A673 (cell line): ENCODE measurements around the gene CISD2.
"Not testable (repeated sequence)": the region's sequence is repeated elsewhere in the genome, so short reads cannot be mapped to it uniquely, and the experiment has no call there.

Experiments
- EZH2 ChIP-seq: fragments of 200-600 bp; sonication (generic); IDR thresholded peaks from 2 replicates; pipeline ENCODE4 v1.6.1; 2017; ENCODE audit warnings: borderline replicate concordance, low read depth, mild to moderate bottlenecking, mixed read lengths, antibody characterized with exemption, low read length; ENCODE audit not compliant: poor library complexity, severe bottlenecking
- TF ChIP-seq, protein P1 (sequence below): fragments of 300-800, 200-600 bp; sonication (generic); conservative IDR thresholded peaks from 2 replicates; pipeline ENCODE4 v1.5.1; 2017; ENCODE audit warnings: low read depth, mild to moderate bottlenecking, antibody characterized with exemption, low read length, moderate library complexity, mixed read lengths

DNA sequence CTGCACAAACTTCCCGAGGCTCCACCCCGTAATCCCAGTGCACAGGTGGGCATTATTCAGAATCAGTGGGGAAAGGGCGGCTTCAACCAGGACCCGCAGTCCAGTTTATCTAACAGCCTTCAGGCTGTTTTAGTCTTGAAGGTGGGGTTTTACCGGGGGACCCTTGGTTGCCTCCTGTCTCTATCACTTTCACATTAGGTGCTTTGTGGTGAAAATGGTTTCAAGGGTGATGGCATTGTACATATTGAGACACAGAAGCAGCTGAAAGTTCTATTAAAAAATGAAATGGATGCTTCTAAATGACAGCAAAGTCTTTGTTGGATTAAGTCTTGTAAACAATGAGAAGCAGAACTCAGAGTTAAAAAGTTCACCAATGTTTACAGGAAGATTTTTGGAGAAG, 27.8 kb downstream of the CISD2 start:
- TF ChIP-seq, protein P1, sequence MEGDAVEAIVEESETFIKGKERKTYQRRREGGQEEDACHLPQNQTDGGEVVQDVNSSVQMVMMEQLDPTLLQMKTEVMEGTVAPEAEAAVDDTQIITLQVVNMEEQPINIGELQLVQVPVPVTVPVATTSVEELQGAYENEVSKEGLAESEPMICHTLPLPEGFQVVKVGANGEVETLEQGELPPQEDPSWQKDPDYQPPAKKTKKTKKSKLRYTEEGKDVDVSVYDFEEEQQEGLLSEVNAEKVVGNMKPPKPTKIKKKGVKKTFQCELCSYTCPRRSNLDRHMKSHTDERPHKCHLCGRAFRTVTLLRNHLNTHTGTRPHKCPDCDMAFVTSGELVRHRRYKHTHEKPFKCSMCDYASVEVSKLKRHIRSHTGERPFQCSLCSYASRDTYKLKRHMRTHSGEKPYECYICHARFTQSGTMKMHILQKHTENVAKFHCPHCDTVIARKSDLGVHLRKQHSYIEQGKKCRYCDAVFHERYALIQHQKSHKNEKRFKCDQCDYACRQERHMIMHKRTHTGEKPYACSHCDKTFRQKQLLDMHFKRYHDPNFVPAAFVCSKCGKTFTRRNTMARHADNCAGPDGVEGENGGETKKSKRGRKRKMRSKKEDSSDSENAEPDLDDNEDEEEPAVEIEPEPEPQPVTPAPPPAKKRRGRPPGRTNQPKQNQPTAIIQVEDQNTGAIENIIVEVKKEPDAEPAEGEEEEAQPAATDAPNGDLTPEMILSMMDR: not testable (repeated sequence)
- not testable (repeated sequence) for TF ChIP-seq EZH2
